Measurements from ENCODE around the gene NR2F1.

NR2F1 gene

DNA sequence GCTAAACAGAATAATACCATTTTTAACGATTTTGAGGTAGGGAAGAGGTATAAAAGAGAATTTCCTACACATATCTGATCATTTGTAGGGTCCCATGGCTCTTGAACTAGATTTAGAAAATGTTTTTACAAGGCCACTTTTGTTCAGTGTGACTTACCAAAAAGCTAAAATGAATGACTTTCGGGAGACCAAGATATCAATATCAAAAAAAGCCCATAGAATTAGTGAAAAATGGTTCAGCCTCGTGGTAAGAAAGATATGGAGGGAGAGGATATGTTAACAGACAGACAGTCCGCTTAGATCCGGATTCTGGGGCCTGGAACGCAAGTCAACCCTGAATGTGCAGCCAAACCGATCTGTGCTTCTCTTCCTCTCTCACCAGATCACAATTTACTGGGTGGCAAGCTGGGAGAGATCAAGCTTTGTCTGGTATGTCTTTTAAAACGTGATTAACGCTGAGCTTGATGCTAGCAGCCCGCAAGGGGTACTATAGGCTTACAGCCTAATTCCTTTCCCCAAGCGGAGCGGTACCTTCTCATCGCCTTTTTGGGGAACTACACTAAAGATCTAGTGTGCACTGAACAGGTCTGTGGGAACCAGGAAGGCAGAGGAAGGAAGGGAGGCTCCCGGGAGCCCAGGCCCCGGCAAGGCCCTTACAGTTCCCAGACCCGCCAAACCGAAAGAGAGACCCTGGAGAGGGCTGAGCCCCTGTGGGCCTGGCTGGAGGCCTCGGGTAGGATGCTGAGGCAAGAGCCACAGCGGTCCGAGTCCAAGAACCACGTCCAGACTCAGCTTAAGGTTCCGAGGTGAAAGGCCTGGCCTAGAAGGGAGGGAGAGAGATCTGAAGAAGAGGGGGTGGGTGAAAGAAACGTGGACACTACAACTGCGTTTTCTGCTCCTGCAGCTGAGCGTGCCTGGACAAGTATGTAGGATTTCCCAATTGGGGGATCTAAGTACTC is 4.9 kb upstream of the NR2F1 start:
- no peak for DNase-seq

DNA sequence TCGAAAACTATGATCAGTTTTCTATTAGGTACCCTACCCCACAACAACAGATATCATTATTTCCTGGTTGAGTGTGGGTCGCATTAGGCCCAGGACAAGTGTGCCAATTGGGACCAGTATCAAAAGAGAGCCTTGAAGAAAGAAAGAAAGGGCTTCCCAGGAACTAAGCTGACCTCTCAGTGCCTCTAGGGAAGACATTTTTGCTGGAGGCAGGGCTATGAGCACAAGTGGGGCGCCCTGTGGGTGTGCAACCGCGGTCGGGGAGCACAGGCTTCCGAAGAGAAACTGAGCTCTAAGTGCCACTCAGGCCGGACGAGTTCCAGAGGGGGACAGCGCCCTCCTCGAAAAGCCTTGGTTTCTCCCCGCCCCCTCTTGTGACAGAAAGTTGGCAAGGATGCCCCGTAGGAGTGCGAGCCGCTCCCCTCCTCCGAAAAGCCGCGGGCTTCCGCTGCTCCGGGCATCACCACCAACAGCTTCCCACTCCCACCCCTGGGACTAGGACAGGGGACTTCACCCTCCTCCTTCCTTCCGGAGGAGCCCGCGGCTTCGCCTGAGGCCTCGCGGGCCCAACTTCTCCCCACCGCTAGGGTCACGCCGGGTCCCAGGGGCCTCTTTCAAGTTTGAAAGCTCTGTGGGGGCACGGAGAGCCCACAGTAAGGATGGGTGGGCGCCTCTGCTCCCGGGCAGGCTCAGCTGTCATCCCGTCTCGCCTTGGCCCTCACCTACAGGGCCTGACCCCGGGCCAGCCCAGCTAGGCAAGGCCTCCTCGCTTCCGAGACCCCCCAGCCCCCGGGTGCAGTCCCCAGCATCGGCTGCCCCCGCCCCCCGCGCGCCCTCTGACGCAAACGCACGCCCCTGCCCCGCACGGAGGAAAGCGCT is 4.0 kb upstream of the NR2F1 start:
- no peak for DNase-seq

DNA sequence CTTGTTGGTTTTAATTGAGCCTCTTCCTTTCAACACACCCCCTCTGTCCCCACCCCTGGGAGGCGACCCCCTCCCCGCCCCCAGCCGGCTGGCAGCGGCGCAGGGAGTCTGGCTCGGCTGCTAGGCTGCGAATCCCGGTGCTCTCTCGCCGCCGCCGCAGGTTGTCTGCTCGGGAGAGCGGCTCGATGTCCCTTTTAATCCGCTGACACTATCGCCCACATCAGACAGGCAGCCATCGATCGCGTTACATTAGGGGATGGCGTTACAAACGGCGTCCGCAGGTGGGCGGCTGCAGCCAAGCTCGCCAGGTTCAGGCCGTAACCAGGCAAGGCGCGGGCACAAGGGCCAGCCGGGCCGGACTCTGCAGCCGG is 3.3 kb upstream of the NR2F1 start:
- DNase-seq = no peak

DNA sequence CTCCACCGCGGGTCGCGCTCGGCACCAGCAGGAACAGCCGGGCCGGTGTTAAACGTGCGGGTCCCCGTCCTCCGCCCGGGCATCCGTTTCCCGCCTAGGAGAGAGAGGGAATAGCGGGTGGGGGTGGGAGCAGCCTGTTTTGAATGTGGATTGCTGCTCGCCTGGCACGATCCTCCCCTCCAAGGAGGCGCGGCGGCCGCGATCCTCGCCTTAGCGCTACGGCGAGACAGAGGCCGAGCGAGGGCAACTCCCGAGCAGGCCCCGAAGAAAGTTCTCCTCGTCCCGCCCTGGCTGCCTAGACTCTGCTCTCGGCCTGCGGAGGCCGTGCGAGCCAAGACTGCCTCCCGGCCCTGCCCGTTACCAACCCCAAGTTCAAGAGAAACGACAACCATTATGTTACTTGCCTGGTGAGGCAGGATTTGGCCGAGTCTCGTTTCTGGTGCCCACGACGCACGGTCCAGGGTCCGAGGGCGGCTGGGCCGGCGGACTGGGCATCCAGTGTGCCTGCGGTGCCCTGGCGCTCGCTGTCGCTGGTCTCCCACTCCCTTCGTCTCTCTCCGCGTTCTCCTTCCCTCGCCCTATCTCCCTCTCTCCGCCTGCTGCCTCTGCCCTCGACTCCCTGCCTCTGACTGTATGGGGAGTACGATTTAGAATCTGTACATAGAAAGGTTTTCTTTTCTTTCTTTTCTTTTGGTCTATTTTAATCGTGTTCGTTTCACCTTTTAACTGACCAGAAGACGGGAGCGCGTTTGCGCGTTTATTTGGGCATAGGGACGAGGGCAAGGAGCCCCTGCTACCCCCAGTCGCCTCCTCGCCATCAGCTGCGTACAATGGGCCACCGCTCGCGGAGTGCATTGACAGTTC is 2.7 kb upstream of the NR2F1 start:
- no peak for DNase-seq

DNA sequence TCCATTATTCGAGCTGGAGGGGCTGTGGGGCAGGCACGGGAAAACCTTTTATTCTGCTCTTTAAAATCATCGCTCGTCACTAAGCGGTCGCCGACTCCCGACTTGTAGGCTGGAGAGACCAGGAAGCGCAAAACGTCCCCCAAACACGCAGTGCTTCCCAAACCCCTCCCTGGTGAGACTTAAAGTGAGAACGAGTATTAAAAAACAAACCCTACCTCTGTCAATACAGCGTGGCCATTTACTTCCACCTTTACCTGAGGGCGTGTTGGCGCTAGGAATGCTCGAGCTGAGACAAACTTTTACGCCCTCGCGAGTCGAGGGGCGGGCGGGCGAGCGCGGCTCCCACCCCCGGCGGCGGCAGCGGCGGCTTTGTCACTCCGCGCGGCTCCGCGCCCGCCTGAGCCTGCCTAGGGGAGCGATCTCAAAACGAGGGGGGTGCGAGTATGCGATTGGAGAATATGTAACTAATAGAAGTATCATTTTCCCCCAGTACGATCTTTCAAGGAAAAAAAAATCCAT is 2.0 kb upstream of the NR2F1 start, which contains the start of gene NR2F1-AS1:
TSS of gene NR2F1-AS1 (minus strand) at position 293 of the 519 bp plus-strand sequence.
- DNase-seq = no peak

DNA sequence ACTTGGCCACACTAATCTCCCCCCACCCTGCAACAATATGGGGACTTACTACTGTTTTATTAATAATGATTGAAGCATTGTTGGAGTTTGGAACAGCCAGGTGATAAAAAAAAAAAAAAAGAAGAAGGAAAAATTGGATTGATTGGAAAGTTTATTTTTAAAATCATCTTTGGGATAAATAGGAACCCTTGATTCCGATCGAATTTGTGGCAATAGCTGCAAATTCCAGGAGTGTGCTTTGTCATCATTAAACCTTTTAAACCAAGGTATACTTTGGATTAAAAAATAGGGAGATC is 907 bp upstream of the NR2F1 start:
- DNase-seq = no peak

DNA sequence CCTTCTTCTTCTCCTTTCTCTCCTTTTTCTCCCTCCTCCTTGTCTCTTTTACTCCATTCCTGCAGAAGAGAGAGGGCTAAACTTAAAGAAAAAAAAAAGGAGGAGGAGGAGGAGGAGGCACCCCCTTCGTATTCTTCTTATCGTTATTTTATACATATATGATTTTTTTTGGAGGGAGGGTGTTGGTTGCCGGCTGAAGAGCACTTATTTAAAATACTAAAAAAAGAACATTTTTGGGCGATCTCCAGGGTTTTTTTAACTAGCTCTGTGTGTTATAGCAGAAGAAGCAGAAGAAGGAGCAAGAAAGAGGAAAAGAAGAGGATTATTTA is 381 bp downstream of the NR2F1 start:
- DNase-seq = no peak

DNA sequence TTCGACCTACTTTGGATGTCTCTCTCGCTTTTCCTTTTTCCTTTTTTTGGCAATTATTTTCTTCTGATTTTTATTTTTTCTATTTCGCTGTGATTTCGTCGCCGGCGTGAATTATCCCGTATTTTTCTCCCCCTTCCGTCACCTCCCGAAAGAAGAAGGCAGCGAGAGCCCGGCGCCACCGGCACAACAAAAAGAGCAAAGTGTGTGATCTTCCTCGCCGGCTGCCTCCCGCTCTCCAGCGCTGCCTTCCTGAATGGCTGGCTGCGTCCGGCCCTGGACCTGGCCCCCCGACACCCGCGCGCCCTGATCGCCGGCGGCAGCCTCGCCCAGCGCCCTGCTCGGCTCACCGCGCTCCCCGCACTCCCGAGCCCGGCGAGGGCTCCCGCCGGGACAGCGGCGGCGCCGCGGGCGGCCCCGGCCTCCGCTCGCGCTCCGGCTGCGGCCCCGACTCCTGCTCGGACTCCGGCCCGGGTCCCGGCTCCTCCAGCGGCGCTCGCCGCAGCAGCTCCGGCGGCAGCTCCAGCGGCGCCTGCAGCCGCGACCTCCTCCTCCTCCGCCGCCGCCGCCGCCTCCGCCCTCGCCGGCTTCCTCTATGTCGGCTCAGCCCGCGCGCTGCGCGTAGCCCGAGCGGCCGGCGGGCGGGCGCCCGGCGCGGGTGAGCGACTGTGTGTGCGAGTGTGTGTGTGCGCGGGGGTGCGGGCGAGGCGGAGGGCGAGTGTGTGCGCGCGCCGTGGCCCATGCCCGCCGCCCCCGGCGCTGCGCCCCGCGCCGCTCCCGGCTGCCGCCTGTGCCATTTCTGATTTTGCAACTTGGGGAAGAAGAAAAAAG is 960 bp downstream of the NR2F1 start:
- DNase-seq = peak; percentile 25

DNA sequence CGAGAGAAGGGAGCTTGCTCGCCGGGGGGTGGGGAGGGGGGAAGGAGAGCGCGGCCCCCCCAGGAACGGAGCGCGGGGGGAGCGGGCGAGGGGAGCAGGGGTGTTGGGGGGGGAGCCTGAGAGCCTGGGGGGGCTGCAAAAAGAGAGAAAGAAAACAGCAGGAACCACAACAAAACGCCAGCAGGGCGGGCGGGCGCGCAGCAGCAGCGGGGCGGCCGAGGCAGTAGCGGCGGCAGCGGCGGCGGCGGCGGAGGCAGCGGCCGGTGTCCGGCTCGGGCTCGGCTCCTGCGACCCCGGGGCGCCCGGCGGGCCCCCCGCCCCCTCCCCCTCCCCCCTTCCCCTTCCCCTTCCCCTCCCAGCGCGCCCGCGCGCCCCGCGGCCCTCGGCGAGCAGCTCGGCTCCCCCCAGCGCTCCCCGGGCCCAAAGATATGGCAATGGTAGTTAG is 1.6 kb downstream of the NR2F1 start:
- DNase-seq = no peak

DNA sequence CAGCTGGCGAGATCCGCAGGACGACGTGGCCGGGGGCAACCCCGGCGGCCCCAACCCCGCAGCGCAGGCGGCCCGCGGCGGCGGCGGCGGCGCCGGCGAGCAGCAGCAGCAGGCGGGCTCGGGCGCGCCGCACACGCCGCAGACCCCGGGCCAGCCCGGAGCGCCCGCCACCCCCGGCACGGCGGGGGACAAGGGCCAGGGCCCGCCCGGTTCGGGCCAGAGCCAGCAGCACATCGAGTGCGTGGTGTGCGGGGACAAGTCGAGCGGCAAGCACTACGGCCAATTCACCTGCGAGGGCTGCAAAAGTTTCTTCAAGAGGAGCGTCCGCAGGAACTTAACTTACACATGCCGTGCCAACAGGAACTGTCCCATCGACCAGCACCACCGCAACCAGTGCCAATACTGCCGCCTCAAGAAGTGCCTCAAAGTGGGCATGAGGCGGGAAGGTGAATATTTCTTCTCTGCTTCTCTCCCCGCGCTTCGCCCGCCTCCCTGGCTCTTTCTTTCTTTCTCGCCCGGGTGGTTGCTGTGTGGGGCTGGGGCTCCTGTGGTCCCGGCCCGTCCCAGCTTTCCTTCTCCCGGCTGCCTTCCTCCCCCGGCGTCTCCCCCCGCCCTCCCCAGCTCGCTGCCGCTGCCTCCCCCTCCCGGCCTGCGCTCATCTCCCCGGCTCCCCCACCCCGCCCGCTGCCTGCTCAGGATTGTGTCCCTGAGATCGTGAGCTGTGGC is 2.2 kb downstream of the NR2F1 start:
- no peak for DNase-seq

DNA sequence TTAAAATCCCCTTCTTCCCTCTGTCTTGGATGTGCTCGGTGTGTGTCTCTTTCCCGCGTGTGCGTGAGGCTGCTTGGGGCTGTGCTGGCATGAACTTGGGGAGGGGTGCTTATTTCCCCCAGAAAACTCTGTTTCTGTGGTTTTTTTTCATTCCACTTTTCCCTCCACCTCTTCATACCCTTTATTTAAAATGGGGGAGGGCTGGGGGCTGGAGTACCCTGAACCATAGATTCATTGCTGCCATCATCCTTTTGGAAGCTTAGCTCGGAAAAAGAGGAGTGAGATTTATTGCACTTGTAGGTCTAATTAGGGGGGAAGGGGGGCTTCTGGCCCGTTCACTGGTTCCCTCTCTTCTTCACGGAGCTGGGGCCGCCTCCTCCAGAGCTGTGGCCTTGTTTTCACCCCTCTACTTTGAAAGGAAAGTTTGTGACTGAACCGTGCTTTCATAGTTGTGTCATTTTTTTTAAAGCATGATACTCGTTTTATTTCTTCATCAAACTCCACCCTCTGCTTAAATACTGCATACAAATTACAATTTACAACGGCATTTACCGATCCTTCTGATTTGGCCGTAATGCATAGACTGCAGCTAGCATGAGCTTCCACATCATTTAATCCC is 2.9 kb downstream of the NR2F1 start:
- no peak for DNase-seq

DNA sequence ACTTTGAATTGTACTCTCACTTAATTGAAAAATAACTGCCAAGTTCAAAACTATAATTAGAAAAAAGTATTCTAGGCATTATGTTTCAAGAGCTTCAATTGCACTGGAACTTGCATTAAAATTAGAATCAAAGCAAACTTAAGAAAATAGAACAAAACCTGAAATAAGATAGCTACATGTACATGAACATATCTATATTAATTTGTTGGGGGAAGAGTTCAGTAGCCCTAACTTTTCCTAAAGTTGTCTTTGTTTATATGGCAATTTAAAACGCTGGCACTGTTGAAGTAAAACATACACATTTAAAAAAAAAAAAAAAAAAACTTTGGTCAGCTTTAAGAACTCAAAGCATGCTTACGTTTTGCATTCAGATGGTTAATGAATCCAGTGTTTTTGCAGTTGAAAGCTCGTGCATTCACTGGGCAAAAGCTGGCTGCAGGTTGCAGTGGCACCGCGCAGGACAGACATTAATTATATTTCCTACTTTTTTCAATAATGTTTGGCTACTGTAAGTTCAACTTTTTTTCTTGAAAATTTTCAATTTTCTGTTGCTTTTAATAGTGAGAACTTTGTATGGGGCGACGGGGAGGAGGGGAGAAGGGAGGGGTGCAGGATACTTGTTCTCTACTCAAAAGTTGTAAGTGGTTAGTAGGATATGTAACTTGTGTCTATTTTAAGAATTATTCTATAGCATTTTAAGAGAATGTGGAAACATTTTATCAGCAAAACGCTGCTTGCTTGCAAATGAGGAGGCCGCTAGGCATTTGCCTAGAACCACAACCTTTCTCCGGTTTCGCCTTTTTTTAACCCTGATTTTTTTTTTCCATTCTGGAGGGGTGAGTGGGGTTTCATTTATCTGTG is 3.9 kb downstream of the NR2F1 start:
- DNase-seq = no peak

DNA sequence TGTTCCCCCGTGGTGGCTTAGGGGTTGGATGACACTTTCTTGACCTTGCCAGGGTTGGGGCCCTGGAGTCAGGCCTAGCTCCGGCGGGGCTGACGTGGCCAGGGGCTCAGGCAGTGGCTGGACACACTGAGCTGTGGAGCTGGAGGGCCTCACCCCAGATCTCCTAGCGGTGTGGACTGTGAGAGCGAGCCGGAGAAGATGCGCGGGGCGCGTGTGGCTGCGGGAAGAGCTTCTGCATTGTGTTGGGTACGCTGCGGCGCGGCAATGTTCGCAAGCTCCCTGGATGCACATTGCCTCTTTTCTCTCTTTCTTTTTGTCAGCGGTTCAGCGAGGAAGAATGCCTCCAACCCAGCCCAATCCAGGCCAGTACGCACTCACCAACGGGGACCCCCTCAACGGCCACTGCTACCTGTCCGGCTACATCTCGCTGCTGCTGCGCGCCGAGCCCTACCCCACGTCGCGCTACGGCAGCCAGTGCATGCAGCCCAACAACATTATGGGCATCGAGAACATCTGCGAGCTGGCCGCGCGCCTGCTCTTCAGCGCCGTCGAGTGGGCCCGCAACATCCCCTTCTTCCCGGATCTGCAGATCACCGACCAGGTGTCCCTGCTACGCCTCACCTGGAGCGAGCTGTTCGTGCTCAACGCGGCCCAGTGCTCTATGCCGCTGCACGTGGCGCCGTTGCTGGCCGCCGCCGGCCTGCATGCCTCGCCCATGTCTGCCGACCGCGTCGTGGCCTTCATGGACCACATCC is 4.8 kb downstream of the NR2F1 start:
- DNase-seq = no peak

DNA sequence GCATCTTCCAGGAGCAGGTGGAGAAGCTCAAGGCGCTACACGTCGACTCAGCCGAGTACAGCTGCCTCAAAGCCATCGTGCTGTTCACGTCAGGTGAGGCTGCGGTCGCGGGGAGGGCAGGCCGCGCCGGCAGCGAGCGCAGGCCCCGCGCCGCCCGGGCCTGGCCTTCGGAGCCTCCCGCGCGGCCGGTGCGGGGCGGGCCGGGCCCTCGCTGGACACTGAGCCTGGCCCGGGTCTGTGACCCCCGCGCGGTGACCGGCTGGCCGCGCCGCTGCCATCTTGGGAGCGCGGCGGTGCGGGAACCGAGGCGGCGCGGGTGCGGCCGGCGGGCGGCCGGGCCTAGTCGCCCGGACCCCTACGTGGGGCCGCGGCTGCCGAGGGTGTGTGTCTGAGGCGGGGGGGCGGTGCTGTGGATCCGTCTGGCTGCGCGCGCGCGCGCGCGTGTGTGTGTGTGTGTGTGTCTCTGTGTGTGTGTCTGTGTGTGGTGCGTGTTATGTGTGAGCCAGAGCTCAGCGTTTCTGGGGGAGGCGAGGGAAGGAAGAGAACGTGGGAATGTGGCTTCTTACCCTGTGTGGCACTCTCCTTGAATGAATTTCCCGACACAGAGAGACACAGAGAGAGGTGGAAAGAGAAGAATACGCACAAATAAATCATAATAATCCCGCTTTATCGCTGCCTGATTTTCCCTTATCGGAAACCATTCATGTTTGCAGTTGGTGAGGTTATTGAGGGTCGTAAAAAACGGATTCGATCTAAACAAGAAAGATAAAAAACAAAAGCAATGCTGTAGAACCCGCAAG is 5.5 kb downstream of the NR2F1 start:
- DNase-seq = no peak

DNA sequence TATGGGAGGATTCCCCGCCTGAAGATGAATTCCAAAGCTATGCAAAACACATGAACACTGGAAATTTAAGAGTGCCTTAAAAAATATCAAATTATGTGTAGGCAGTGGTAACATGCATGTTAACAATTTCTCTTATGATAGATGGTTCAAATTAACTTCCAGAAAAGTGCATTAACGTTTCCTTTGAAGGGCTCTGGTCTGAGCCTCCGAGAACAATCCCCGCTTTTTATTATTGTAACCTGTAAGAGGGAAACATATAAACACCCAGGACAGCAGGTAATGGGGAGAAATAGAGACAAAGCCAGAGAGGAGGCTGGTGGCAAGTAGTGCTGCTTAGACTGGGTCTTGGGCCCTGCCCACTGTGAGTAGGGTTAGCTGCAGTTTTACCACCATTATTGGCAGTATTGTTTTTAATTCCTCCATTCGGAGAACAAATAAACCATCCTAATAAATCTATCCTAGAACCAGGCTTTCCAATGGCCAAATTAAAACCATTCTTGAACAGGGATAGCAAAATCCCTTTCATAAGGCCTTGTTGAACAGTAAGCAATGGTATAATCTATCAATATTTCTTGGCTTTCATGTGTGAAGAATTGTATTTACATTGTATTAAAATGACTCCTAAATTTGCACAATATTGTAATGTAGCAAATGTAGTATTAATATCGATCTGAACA is 6.3 kb downstream of the NR2F1 start:
- DNase-seq = no peak

DNA sequence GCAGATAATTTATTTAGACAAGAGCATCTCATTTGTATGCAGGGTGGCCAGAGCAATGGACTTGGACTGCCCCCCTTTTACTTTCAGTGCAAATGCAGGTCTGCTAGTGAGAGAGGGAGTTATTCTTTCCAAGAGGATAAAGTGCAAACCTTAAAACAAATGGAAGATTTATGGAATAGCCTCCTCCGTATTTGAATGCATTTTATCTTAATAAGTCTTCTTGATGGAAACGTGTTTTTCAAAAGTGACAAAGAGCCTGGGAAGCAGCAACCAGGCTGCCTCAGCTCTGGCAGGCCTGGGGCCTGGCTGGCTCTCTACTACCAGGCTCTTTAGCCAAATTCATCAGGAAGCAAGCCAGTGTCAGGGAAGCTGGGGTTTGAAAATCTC is 6.8 kb downstream of the NR2F1 start:
- no peak for DNase-seq

DNA sequence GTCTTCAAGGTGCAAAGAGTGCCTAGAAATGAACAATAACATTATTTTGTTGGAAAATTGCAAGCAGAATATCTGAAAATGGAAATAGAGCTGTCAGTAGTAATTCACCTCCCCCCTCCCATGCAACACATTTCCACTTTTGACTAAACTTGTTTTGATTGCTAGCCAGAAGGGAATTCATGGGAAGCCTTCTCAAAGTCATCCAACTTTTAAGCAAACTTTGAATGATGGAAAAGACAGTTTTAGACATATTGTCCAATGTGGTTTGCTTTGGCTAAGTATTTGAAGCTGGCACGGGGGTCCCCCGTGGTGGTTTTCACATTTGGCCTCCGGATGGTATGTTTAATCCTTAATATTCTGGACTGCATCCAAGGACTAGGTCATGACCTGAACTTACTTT is 7.5 kb downstream of the NR2F1 start:
- no peak for DNase-seq
